ENCODE measurements around the gene STAT6.

The STAT6 gene

DNA sequence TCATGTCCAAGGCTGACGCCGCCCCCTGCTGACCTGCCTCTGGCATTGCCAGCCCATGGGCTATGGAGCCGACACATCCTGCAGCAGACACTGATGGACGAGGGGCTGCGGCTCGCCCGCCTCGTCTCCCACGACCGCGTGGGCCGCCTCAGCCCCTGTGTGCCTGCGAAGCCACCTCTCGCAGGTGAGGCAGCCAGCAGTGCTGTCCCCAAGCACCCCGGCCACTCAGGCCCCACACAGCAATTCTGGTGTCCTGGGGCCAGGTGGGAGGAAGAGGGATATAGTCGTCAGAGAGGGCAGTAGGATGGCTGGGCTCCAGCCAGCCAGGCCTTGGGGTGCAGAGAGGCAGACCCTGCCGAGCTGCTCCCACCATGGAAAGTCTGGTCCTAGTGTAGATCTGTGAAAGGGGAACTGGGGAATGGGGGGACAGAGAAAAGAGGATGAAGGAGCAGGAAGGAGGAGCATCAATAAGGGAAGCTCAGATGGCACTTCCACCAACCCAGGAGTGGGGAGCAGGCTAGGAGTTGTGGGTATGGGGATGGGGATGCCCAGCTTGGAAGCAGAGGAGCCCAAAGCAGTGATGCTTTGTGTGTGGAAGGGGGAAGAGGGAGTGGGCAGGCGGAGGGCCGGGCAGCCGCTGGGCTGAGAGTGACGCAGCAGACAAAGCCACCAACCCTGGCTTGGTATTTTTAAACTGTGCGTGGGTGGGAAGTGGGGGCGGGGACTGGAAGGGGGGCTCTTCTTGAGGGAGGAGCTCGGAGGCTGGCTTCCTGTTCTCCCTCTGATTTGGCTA, 17.6 kb downstream of the STAT6 start:
- H3K4me3 ChIP-seq (ENCODE audit: low read depth, low read length), result peak overlapping the region; percentile 26
- TF ChIP-seq, protein P1, sequence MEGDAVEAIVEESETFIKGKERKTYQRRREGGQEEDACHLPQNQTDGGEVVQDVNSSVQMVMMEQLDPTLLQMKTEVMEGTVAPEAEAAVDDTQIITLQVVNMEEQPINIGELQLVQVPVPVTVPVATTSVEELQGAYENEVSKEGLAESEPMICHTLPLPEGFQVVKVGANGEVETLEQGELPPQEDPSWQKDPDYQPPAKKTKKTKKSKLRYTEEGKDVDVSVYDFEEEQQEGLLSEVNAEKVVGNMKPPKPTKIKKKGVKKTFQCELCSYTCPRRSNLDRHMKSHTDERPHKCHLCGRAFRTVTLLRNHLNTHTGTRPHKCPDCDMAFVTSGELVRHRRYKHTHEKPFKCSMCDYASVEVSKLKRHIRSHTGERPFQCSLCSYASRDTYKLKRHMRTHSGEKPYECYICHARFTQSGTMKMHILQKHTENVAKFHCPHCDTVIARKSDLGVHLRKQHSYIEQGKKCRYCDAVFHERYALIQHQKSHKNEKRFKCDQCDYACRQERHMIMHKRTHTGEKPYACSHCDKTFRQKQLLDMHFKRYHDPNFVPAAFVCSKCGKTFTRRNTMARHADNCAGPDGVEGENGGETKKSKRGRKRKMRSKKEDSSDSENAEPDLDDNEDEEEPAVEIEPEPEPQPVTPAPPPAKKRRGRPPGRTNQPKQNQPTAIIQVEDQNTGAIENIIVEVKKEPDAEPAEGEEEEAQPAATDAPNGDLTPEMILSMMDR (conservative IDR thresholded peaks at IDR 0.05; ENCODE audit: low read depth, low read length), result peak; percentile 65
- peak; percentile 90 for DNase-seq (ENCODE audit: low read depth)

DNA sequence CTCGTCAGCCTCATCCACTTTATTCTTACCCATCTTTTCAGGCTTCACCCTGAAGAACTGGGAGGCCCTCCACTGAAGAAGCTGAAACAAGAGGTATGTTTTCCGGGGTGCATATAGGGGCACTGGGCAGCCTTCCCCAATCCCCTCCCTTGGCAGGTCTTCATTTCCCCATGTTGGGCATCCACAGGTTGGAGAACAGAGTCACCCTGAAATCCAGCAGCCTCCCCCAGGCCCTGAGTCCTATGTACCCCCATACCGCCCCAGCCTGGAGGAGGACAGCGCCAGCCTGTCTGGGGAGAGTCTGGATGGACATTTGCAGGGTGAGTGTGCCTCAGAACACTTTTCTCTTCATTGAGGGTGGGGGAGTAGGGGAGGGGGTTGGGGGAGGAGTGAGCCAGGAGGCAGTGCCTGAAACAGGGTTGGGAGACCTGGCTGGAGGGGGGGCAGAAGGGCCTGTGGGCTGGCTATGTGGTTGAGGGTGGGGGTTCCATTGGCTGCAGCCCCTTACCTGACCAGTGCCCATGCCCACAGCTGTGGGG, 18.2 kb downstream of the STAT6 start:
- DNase-seq (ENCODE audit: low read depth), result no peak
- H3K4me3 ChIP-seq (ENCODE audit: low read depth, low read length), result no peak overlapping the region
- TF ChIP-seq, protein P1 (conservative IDR thresholded peaks at IDR 0.05; ENCODE audit: low read depth, low read length), result no peak

GRCh38 chr12:57092529-57092862, 18.7 kb downstream of the STAT6 start:
- no peak for DNase-seq (ENCODE audit: low read depth)
- H3K4me3 ChIP-seq (ENCODE audit: low read depth, low read length), result no peak overlapping the region
- TF ChIP-seq, protein P1 (conservative IDR thresholded peaks at IDR 0.05; ENCODE audit: low read depth, low read length), result no peak

DNA sequence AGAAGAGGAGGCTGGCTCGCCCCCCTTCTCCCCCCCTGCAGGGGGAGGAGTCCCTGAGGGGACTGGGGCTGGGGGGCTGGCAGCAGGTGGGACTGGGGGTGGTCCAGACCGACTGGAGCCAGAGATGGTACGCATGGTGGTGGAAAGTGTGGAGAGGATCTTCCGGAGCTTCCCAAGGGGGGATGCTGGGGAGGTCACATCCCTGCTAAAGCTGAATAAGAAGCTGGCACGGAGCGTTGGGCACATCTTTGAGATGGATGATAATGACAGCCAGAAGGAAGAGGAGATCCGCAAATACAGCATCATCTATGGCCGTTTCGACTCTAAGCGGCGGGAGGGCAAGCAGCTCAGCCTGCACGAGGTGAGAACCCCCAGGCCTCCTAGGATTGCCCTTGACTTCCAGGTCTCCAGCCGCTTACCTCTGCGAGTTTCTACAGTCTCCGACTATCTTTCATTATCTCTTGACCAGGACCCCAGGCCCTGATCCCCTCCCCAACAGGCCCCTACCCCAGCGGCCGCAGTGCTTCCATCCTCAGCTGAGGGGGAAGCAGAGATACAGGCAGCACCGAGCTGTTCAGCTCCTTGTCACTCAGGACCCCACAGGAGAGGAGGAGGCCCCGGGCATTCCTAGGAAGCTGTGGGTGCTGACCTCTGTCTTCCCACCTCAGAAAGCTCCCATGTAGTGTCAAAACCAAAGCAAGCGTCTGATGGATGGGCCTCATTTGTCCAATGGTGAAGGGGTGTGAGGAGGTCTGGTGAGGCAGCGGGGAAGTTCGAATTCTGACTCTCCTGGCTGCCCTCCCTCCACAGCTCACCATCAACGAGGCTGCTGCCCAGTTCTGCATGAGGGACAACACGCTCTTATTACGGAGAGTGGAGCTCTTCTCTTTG, 19.3 kb downstream of the STAT6 start:
- H3K4me3 ChIP-seq (ENCODE audit: low read depth, low read length), result peak overlapping the region; percentile 93
- DNase-seq (ENCODE audit: low read depth), result no peak
- TF ChIP-seq, protein P1 (conservative IDR thresholded peaks at IDR 0.05; ENCODE audit: low read depth, low read length), result no peak

DNA sequence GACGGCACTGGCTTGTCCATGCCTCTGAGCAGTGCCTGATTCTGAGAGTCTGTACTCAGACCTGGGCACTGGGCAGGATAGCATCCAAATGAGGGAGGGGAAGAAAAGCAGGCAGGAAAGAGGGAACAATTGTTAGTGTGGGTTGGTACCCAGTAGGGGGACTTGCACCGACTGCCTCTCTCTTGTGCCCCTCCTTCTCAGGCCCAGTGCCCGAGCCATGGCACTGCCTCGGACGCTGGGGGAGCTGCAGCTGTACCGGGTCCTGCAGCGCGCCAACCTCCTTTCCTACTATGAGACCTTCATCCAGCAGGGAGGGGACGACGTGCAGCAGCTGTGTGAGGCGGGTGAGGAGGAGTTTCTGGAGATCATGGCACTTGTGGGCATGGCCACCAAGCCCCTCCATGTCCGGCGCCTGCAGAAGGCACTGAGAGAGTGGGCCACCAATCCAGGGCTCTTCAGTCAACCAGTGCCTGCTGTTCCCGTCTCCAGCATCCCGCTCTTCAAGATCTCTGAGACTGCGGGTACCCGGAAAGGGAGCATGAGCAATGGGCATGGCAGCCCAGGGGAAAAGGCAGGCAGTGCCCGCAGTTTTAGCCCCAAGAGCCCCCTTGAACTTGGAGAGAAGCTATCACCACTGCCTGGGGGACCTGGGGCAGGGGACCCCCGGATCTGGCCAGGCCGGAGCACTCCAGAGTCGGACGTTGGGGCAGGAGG, 20.1 kb downstream of the STAT6 start:
- DNase-seq (ENCODE audit: low read depth), result no peak
- H3K4me3 ChIP-seq (ENCODE audit: low read depth, low read length), result peak overlapping the region; percentile 93
- TF ChIP-seq, protein P1 (conservative IDR thresholded peaks at IDR 0.05; ENCODE audit: low read depth, low read length), result no peak

GRCh38 chr12:57090490-57090889, 20.7 kb downstream of the STAT6 start:
- TF ChIP-seq, protein P1 (conservative IDR thresholded peaks at IDR 0.05; ENCODE audit: low read depth, low read length), result no peak
- peak overlapping the region; percentile 93 for H3K4me3 ChIP-seq (ENCODE audit: low read depth, low read length)
- DNase-seq (ENCODE audit: low read depth), result no peak
